ENCODE measurements around the gene AGL. TPM values are rescaled to one million over a fixed set of nuclear protein-coding genes. Genes with fewer than 3 reads are reported as not detected.
"Not testable (repeated sequence)": the region's sequence is repeated elsewhere in the genome, so short reads cannot be mapped to it uniquely, and the experiment has no call there.

Gene AGL
- total and polyA plus RNA-seq, 2 of the 4 experiments (the other 2 are of a cell fraction) = 2.4 to 7.0 TPM

DNA sequence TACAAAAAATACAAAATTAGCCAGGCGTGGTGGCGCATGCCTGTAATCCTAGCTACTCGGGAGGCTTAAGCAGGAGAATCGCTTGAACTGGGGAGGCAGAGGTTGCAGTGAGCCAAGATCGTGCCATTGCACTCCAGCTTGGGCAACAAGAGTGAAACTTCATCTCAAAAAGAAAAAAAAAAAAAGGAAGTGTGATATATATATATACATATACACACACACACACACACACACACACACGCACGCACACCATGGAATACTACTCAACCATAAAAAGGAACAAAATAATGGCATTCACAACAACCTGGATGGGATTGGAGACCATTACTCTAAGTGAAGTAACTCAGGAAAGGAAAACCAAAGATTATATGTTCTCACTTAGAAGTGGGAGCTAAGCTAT is 16.2 kb upstream of the AGL start:
- DNase-seq; H2AFZ ChIP-seq (replicated peaks; ENCODE audit: low read length, poor library complexity); H3K23ac ChIP-seq (ENCODE audit: low read depth, low read length); H2BK15ac ChIP-seq (ENCODE audit: low read depth, low read length); H3K36me3 ChIP-seq (ENCODE audit: control insufficient read depth, insufficient read depth, low read length); H3K14ac ChIP-seq (replicated peaks; ENCODE audit: low read depth, low read length); H2AK5ac ChIP-seq (ENCODE audit: low read depth, low read length); H3K4ac ChIP-seq (ENCODE audit: low read depth, low read length); H4K91ac ChIP-seq (ENCODE audit: insufficient read depth, low read depth, low read length); H4K5ac ChIP-seq (ENCODE audit: low read depth, low read length); H3K4me2 ChIP-seq (ENCODE audit: low read depth, low read length); H3K9me1 ChIP-seq (ENCODE audit: insufficient read depth, low read length); H2BK20ac ChIP-seq (ENCODE audit: low read depth, low read length); in situ Hi-C loops (cut with MboI; ENCODE audit: low sequenced_read_pairs); H3K4me1 ChIP-seq (ENCODE audit: control insufficient read depth, insufficient read depth, low read length); H2BK120ac ChIP-seq (ENCODE audit: low read depth, low read length); dilution Hi-C loops (cut with HindIII; ENCODE audit: low sequenced_read_pairs, unreplicated experiment); H3K56ac ChIP-seq (ENCODE audit: extremely low read depth, insufficient read depth, low read length); BruUV-seq (replicated peaks); H3K27ac ChIP-seq (ENCODE audit: insufficient read depth, low read length); intact Hi-C loops (cut with micrococcal nuclease); H4K20me1 ChIP-seq (ENCODE audit: insufficient read depth, low read length); H4K8ac ChIP-seq (ENCODE audit: low read depth in 2 of 2, low read length in 2 of 2); H3K79me1 ChIP-seq (ENCODE audit: low read depth in 1 of 2, low read length in 2 of 2); ATAC-seq (ENCODE audit: low read depth); H2AK9ac ChIP-seq (replicated peaks; ENCODE audit: low read depth, low read length, poor library complexity); H3K27me3 ChIP-seq (ENCODE audit: control insufficient read depth, insufficient read depth, low read length); H3K4me3 ChIP-seq (ENCODE audit: insufficient read depth, low read depth, low read length); H3K9ac ChIP-seq (ENCODE audit: low read depth, low read length); H3K9me3 ChIP-seq (ENCODE audit: control insufficient read depth, insufficient read depth, low read length); H2BK5ac ChIP-seq (ENCODE audit: low read depth, low read length, poor library complexity, severe bottlenecking); H3K18ac ChIP-seq (ENCODE audit: low read depth, low read length): not testable (repeated sequence)
- CTCF ChIA-PET = interaction anchor here (0.6 kb wide), 1 partner anchor 578 kb away, joined by 3 read pairs; no protein-coding TSS in a partner anchor
- POLR2A ChIA-PET (ENCODE audit: unreplicated experiment) = interaction anchor here (0.6 kb wide), 1 partner anchor 764 kb away, joined by 4 read pairs; no protein-coding TSS in a partner anchor
- WGBS, 2 experiments (ENCODE audit: extremely low coverage in 2 of 2, insufficient read length in 1 of 2) = no CpG with 5 or more reads among the region's 7 CpGs

DNA sequence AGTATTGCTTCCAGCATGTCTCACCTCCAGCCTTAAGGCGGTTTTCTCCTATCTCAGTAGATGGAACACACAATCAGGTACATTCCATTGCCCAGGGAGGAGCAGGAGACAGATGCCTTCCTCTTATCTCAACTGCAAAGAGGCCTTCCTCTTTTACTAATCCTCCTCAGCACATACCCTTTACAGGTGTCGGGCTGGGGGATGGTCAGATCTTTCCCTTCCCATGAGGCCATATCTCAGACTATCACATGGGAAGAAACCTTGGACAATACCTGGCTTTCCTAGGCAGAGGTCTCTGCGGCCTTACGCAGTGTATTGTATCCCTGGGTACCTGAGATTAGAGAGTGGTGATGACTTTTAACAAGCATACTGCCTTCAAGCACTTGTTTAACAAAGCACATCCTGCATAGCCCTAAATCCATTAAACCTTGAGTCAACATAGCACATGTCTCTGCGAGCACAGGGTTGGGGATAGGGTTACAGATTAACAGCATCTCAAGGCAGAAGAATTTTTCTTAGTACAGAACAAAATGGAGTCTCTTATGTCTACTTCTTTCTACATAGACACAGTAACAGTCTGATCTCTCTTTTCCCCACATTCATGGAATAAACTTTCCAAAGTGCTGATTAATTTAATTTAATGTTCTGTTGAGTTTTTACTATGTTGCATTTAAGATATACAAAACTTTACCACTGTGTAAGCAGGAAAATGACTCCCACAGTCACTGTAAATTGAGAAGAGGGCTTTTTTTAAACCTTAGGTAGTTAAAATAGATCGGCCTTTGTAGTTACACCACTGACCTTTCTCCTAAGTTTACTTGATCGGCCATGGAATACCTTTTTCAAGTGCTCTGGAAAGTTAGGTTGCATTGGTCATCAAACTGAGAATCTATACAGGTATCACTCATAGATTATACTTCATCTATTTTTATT is 13.7 kb upstream of the AGL start:
- 33% methylated on average over 1 of the region's 7 CpGs; no CpG with 5 or more reads in 1 of the 2 experiments for WGBS, 2 experiments (ENCODE audit: extremely low coverage in 2 of 2, insufficient read length in 1 of 2)
- CTCF ChIA-PET = not testable (repeated sequence)

More for the DNA sequence above, 13.7 kb upstream of the AGL start:
- H3K27me3 ChIP-seq (ENCODE audit: control insufficient read depth, insufficient read depth, low read length); H3K9me3 ChIP-seq (ENCODE audit: control insufficient read depth, insufficient read depth, low read length); H2BK5ac ChIP-seq (ENCODE audit: low read depth, low read length, poor library complexity, severe bottlenecking); H4K20me1 ChIP-seq (ENCODE audit: insufficient read depth, low read length); H2AK5ac ChIP-seq (ENCODE audit: low read depth, low read length); H3K9me1 ChIP-seq (ENCODE audit: insufficient read depth, low read length); H4K5ac ChIP-seq (ENCODE audit: low read depth, low read length); H3K4ac ChIP-seq (ENCODE audit: low read depth, low read length); in situ Hi-C loops (cut with MboI; ENCODE audit: low sequenced_read_pairs); H2BK120ac ChIP-seq (ENCODE audit: low read depth, low read length); intact Hi-C loops (cut with micrococcal nuclease); H2AK9ac ChIP-seq (replicated peaks; ENCODE audit: low read depth, low read length, poor library complexity); DNase-seq; H4K91ac ChIP-seq (ENCODE audit: insufficient read depth, low read depth, low read length); H3K4me1 ChIP-seq (ENCODE audit: control insufficient read depth, insufficient read depth, low read length); H4K8ac ChIP-seq (ENCODE audit: low read depth in 2 of 2, low read length in 2 of 2); H2BK15ac ChIP-seq (ENCODE audit: low read depth, low read length); POLR2A ChIA-PET (ENCODE audit: unreplicated experiment); H3K4me2 ChIP-seq (ENCODE audit: low read depth, low read length); dilution Hi-C loops (cut with HindIII; ENCODE audit: low sequenced_read_pairs, unreplicated experiment); H2AFZ ChIP-seq (replicated peaks; ENCODE audit: low read length, poor library complexity); ATAC-seq (ENCODE audit: low read depth); H3K4me3 ChIP-seq (ENCODE audit: insufficient read depth, low read depth, low read length); H3K79me1 ChIP-seq (ENCODE audit: low read depth in 1 of 2, low read length in 2 of 2); H3K23ac ChIP-seq (ENCODE audit: low read depth, low read length); BruUV-seq (replicated peaks); H3K27ac ChIP-seq (ENCODE audit: insufficient read depth, low read length); H3K36me3 ChIP-seq (ENCODE audit: control insufficient read depth, insufficient read depth, low read length); H3K9ac ChIP-seq (ENCODE audit: low read depth, low read length); H3K18ac ChIP-seq (ENCODE audit: low read depth, low read length); H2BK20ac ChIP-seq (ENCODE audit: low read depth, low read length); H3K56ac ChIP-seq (ENCODE audit: extremely low read depth, insufficient read depth, low read length); H3K14ac ChIP-seq (replicated peaks; ENCODE audit: low read depth, low read length): not testable (repeated sequence)

All from IMR-90 (cell line).